Measurements from ENCODE around the gene SIL1. TPM values are rescaled to one million over a fixed set of nuclear protein-coding genes. Genes with fewer than 3 reads are reported as not detected.

The SIL1 gene
- total RNA-seq, 4 donors from 2014 or later, result 20.3 to 39.2 (median 29.1) TPM

DNA sequence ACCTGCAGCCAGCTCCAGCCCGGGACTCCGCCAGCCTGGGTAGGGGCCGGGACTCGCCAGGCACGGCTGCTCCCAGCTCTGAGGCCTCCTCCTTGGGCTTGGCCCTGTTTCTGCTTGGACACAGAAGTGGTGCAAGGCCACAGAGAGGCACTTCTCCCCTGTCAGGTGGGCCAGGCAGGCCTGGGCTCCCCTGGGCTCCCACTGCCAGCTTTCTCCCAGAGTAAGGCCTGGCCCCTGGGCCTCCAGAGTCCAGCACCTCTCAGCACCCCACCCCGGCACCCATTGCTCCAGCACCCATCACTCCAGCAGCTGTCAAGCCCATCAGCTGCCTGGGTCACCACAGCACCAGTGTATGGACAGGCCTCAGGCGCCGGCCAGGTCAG lies 251.9 kb downstream of the SIL1 start:
- TF ChIP-seq POLR2AphosphoS5 (IDR thresholded peaks at IDR 0.05) (no peak), POLR2A (IDR thresholded peaks at IDR 0.05; ENCODE audit: low read depth) (no peak), EP300 (IDR thresholded peaks at IDR 0.05) (no peak), CTCF (IDR thresholded peaks at IDR 0.05) (no peak)
- WGBS, result no CpG with 5 or more reads among the region's 8 CpGs
- no peak for DNase-seq (ENCODE audit: extremely low spot score)
- H3K27me3 ChIP-seq, result no peaks in the 10 kb centered on the region
- H3K9me3 ChIP-seq, result no peaks in the 10 kb centered on the region
- no peak overlapping the region for H3K4me3 ChIP-seq
- H3K4me1 ChIP-seq, result peaks cover 12 to 43% (median 24%) of the 10 kb centered on the region in 4 donors
- peaks cover 10 to 41% (median 25%) of the 10 kb centered on the region in 4 donors for H3K36me3 ChIP-seq
- H3K27ac ChIP-seq (replicated peaks in 1 of 4), result no peak overlapping the region
- intact Hi-C loops (cut with DNase I), result no loop called here

- H3K4me3 ChIP-seq, result no peak overlapping the region
- WGBS, result 91% methylated on average over 16 of the region's 23 CpGs
- no peaks in the 10 kb centered on the region for H3K27me3 ChIP-seq
- TF ChIP-seq EP300 (IDR thresholded peaks at IDR 0.05) (no peak), CTCF (IDR thresholded peaks at IDR 0.05) (no peak), POLR2AphosphoS5 (IDR thresholded peaks at IDR 0.05) (no peak), POLR2A (IDR thresholded peaks at IDR 0.05; ENCODE audit: low read depth) (no peak)
- intact Hi-C loops (cut with DNase I), result no loop called here
- peaks cover 12 to 37% (median 22%) of the 10 kb centered on the region in 4 donors for H3K4me1 ChIP-seq
- peaks cover 10 to 35% (median 25%) of the 10 kb centered on the region in 4 donors for H3K36me3 ChIP-seq
- H3K9me3 ChIP-seq, result no peaks in the 10 kb centered on the region
- no peak overlapping the region for H3K27ac ChIP-seq (replicated peaks in 1 of 4)
- DNase-seq (ENCODE audit: extremely low spot score), result no peak
Measured at GRCh38 chr5:138945421-138946240, 252.5 kb downstream of the SIL1 start.

- no peak for DNase-seq (ENCODE audit: extremely low spot score)
- WGBS, result 77% methylated on average over 10 of the region's 23 CpGs
- TF ChIP-seq CTCF (IDR thresholded peaks at IDR 0.05) (no peak), EP300 (IDR thresholded peaks at IDR 0.05) (no peak), POLR2AphosphoS5 (IDR thresholded peaks at IDR 0.05) (no peak), POLR2A (IDR thresholded peaks at IDR 0.05; ENCODE audit: low read depth) (no peak)
- Histone ChIP-seq H3K9me3 (no peaks in the 10 kb centered on the region), H3K4me3 (no peak overlapping the region), H3K4me1 (peaks cover 6 to 29% (median 18%) of the 10 kb centered on the region in 4 donors), H3K36me3 (peaks cover 10 to 33% (median 25%) of the 10 kb centered on the region in 4 donors), H3K27ac (replicated peaks in 1 of 4) (no peak overlapping the region), H3K27me3 (no peaks in the 10 kb centered on the region)
- intact Hi-C loops (cut with DNase I), result no loop called here
Measured at GRCh38 chr5:138944527-138945322, 253.4 kb downstream of the SIL1 start.

DNA sequence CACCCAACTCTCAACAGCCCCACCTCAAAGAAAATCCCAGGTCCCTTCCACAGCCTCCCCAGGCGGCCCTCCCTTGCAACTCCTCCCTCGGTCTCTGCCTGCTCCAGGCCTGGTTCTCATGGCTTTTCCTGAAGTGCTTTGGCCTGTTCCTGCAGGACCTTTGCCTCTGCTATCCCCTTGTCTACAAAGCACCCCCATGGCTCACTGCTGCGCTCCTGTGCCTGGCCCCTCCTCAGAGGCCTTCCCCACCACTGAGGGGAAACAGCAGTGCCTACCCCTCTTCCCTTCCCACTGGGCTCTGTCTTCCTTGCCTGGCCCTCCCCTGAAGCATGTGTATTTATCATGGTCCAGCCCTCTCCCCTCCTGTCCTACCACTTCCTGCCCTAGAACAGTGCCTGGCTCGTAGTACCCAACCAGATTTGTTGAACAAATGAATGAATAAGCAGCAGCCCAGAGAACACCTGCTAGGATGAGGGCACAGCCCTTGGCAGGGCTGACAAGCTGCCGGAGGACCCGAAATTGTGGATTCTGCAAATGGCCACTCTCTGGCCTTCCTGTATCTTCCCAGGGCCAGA lies 254.5 kb downstream of the SIL1 start:
- TF ChIP-seq EP300 (IDR thresholded peaks at IDR 0.05), result no peak
- no peak for TF ChIP-seq CTCF (IDR thresholded peaks at IDR 0.05)
- no peak for TF ChIP-seq POLR2AphosphoS5 (IDR thresholded peaks at IDR 0.05)
- no peak for TF ChIP-seq POLR2A (IDR thresholded peaks at IDR 0.05; ENCODE audit: low read depth)
- WGBS, result 93% methylated on average over 5 of the region's 6 CpGs
- no peaks in the 10 kb centered on the region for H3K27me3 ChIP-seq
- intact Hi-C loops (cut with DNase I), result no loop called here
- no peaks in the 10 kb centered on the region for H3K9me3 ChIP-seq
- H3K4me3 ChIP-seq, result no peak overlapping the region
- no peak for DNase-seq (ENCODE audit: extremely low spot score)
- no peak overlapping the region for H3K27ac ChIP-seq (replicated peaks in 1 of 4)
- peaks cover 10 to 33% (median 25%) of the 10 kb centered on the region in 4 donors for H3K36me3 ChIP-seq
- peaks cover 0 to 24% (median 9%) of the 10 kb centered on the region in 4 donors for H3K4me1 ChIP-seq

All from esophagus muscularis mucosa (tissue), 4 donors.